HepG2 (cell line): ENCODE data around the gene CAMTA1. TPM values are rescaled to one million over a fixed set of nuclear protein-coding genes. Genes with fewer than 3 reads are reported as not detected.

Experiments
- ATAC-seq: fragments of 200-7000 bp; cut with Tn5 transposase; 3 replicates; pipeline ENCODE4 v1.9.1; 2020; ENCODE audit warnings: mild to moderate bottlenecking, moderate library complexity
- BruUV-seq: library from RNA; stranded (reverse); fragments of 400-500 nt; replicated peaks from 2 replicates; lab custom pipeline; 2021; lab: Mats Ljungman, UMichigan
- CTCF ChIA-PET: fragments of 300-600 bp; formaldehyde crosslinking; extraction: SDS; loops from one replicate; lab custom pipeline; 2021; ENCODE audit warnings: low total read pairs, inconsistent platforms, low intra/inter-chr PET ratio; lab: Yijun Ruan, JAX
- POLR2A ChIA-PET: fragments of 350-600 bp; sonication (Branson Sonifier 250); formaldehyde crosslinking; loops from one replicate; lab custom pipeline; 2020; ENCODE audit warnings: antibody characterized with exemption, inconsistent platforms; lab: Yijun Ruan, JAX
- DNase-seq: peaks from one replicate; pipeline ENCODE4 v3.0.0-alpha.2; 2015; ENCODE audit warnings: low spot score
- FAIRE-seq: peaks from 3 replicates; lab custom pipeline; 2011; peaks lifted over from hg19 to GRCh38; lab: Jason Lieb, UNC
- H2AFZ ChIP-seq: one replicate; pipeline ENCODE4 v1.6.1; 2011; ENCODE audit warnings: low read length, inconsistent platforms
- H3K27ac ChIP-seq: fragments of 300-600 bp; 3 replicates; pipeline ENCODE4 v1.8.0; 2011; ENCODE audit warnings: mixed run types, mild to moderate bottlenecking, mixed read lengths, low read length, inconsistent platforms; ENCODE audit not compliant: insufficient read depth; ENCODE audit errors: extremely low read length
- H3K27me3 ChIP-seq, 2 experiments: fragments of 200-600 bp in 1 of 2; 2 replicates in 1 of 2; 3 replicates in 1 of 2; pipeline versions ENCODE4 v1.6.0 to v1.8.0; 2011; ENCODE audit warnings: low read length in 2 of 2, mild to moderate bottlenecking in 2 of 2, moderate library complexity in 2 of 2, inconsistent platforms in 1 of 2; ENCODE audit not compliant: insufficient read depth in 2 of 2, control insufficient read depth in 1 of 2
- H3K36me3 ChIP-seq, 2 experiments: fragments of 200-600 bp in 1 of 2; replicated peaks in 1 of 2; 2 replicates in 1 of 2; 3 replicates in 1 of 2; pipeline versions ENCODE4 v1.5.1 to v1.8.0; 2011; ENCODE audit warnings: low read length in 2 of 2, inconsistent platforms in 1 of 2; ENCODE audit not compliant: insufficient read depth in 2 of 2, control insufficient read depth in 1 of 2
- H3K4me1 ChIP-seq: 2 replicates; pipeline ENCODE4 v1.5.1; 2012; ENCODE audit warnings: low read length, inconsistent platforms; ENCODE audit not compliant: insufficient read depth
- H3K4me2 ChIP-seq: 2 replicates; pipeline ENCODE4 v1.6.0; 2011; ENCODE audit warnings: low read depth, low read length, inconsistent platforms
- H3K4me3 ChIP-seq, 3 experiments: fragments of 200-600 bp in 1 of 3; sonication (generic), shearing (Covaris generic) in 1 of 3; replicated peaks in 1 of 3; 2 replicates each; pipeline ENCODE4 v1.5.1; 2011 to 2016; ENCODE audit warnings: low read length in 3 of 3, inconsistent platforms in 2 of 3, low read depth in 2 of 3, mild to moderate bottlenecking in 2 of 3, control low read depth in 1 of 3, mixed read lengths in 1 of 3; ENCODE audit not compliant: insufficient read depth in 1 of 3
- H3K79me2 ChIP-seq: one replicate; pipeline ENCODE4 v1.6.1; 2011; ENCODE audit warnings: low read length, inconsistent platforms; ENCODE audit not compliant: insufficient read depth
- H3K9ac ChIP-seq: 2 replicates; pipeline ENCODE4 v1.6.0; 2011; ENCODE audit warnings: mild to moderate bottlenecking, low read depth, low read length, inconsistent platforms; ENCODE audit not compliant: insufficient read depth
- H3K9me3 ChIP-seq: 2 replicates; pipeline ENCODE4 v1.5.1; 2012; ENCODE audit warnings: mild to moderate bottlenecking, low read length
- H4K20me1 ChIP-seq: 2 replicates; pipeline ENCODE4 v1.6.0; 2011; ENCODE audit warnings: inconsistent platforms, mild to moderate bottlenecking, low read length, moderate library complexity; ENCODE audit not compliant: insufficient read depth
- CREBL2 ChIP-seq: sonication (generic); formaldehyde crosslinking; IDR thresholded peaks from 2 replicates; pipeline ENCODE4 v1.8.1; 2023; ENCODE audit warnings: missing genetic modification reagents, mild to moderate bottlenecking, borderline replicate concordance
- MAZ ChIP-seq, 2 experiments: sonication (generic) in 1 of 2; formaldehyde crosslinking in 1 of 2; IDR thresholded peaks; 2 replicates each; pipeline versions ENCODE4 v1.5.0 to v1.6.1; 2012 to 2020; ENCODE audit warnings: low read depth in 2 of 2, mild to moderate bottlenecking in 2 of 2, borderline replicate concordance in 1 of 2, improper control_type of control experiment in 1 of 2, low read length in 1 of 2, missing genetic modification reagents in 1 of 2, moderate library complexity in 1 of 2
- NCOA5 ChIP-seq: sonication (generic); formaldehyde crosslinking; IDR thresholded peaks from 2 replicates; pipeline ENCODE4 v1.4.0; 2020; ENCODE audit warnings: missing genetic modification reagents
- RBFOX2 ChIP-seq: fragments of 200-400 bp; formaldehyde crosslinking; IDR thresholded peaks from 2 replicates; pipeline ENCODE4 v1.6.1; 2017; ENCODE audit warnings: low read depth, mild to moderate bottlenecking, low read length
- TEAD3 ChIP-seq: optimal IDR thresholded peaks from 2 replicates; pipeline ENCODE3; 2016; ENCODE audit warnings: borderline replicate concordance
- THAP8 ChIP-seq: sonication (generic); formaldehyde crosslinking; IDR thresholded peaks from 2 replicates; pipeline ENCODE4 v1.5.1; 2020; ENCODE audit warnings: missing genetic modification reagents, mild to moderate bottlenecking, borderline replicate concordance
- ZBTB2 ChIP-seq: sonication (generic); formaldehyde crosslinking; IDR thresholded peaks from 2 replicates; pipeline ENCODE4 v1.8.0; 2022; ENCODE audit warnings: low read depth, missing genetic modification reagents
- ZSCAN12 ChIP-seq: sonication (generic); formaldehyde crosslinking; IDR thresholded peaks from 2 replicates; pipeline ENCODE4 v1.9.0; 2021; ENCODE audit warnings: mild to moderate bottlenecking, missing genetic modification reagents
- ZSCAN31 ChIP-seq: sonication (generic); formaldehyde crosslinking; IDR thresholded peaks from 2 replicates; pipeline ENCODE4 v1.5.0; 2020; ENCODE audit warnings: low read depth, mild to moderate bottlenecking, missing genetic modification reagents
- WGBS: methylation state at CpG from one replicate; pipeline ENCODE4 v1.1.6; 2017; ENCODE audit warnings: low lambda C conversion rate; 5-methylcytosine and 5-hydroxymethylcytosine counted together
- in situ Hi-C: cut with HindIII; loops from 2 replicates; pipeline ENCODE4 v1.10.0; 2017; ENCODE audit warnings: low pct_unique_long_range_greater_than_20kb; ENCODE audit not compliant: extremely low pct_ligation_motif_present
- intact Hi-C: fragments of 100-400 bp; cut with micrococcal nuclease; formaldehyde crosslinking; loops from one replicate; pipeline ENCODE4 v1.10.0; 2022; ENCODE audit not compliant: unreplicated experiment
- polyA plus RNA-seq, 8 experiments: library from polyadenylated mRNA; depleted of rRNA in 3 of 8; stranded (reverse) in 7 of 8; unstranded in 1 of 8; fragments of >200 nt; fragmentation: Illumina TruSeq in 4 of 8; extraction: Trizol in 4 of 8; gene quantifications; 2 replicates each; pipeline versions ENCODE4 v1.2.1 to v1.2.3, GENCODE V29; 2011 to 2016; ENCODE audit warnings: low read depth in 4 of 8, missing spikeins in 1 of 8, mixed read lengths in 1 of 8; ENCODE audit not compliant: insufficient read depth in 1 of 8
- total RNA-seq, 5 experiments: library from RNA; depleted of rRNA; stranded (reverse); fragments of >200 nt; fragmentation: Illumina TruSeq; extraction: Trizol; gene quantifications; 2 replicates each; pipeline ENCODE4 v1.2.3, GENCODE V29; 2016; ENCODE audit warnings: low read depth in 1 of 5

Gene CAMTA1
- total and polyA plus RNA-seq, 2 of the 13 experiments (the other 11 are each of a cell fraction or from before 2014, with no cell fraction given) = 25.0 to 36.4 TPM

- FAIRE-seq (no peak), ATAC-seq (no peak), DNase-seq (no peak)
- TF ChIP-seq ZSCAN12 (CRISPR knock-in tag) (no peak), TEAD3 (CRISPR knock-in tag) (no peak)
- Histone ChIP-seq H3K4me2 (no peak overlapping the region), H3K4me3 (no peak overlapping the region), H3K79me2 (no peaks in the 10 kb centered on the region), H2AFZ (no peak overlapping the region), H3K9ac (no peak overlapping the region), H3K36me3 (peaks cover 0 to 2% of the 10 kb centered on the region in 2 experiments; a peak in 1 of 5 replicates), H3K27ac (no peak overlapping the region), H3K9me3 (no peaks in the 10 kb centered on the region), H3K4me1 (peaks cover 14% of the 10 kb centered on the region), H4K20me1 (no peaks in the 10 kb centered on the region), H3K27me3 (no peaks in the 10 kb centered on the region)
- intact Hi-C loops = no loop called here
- 86% methylated on average over 4 of the region's 4 CpGs for whole genome bisulfite sequencing
- ChIA-PET POLR2A (no interaction called here), CTCF (no interaction called here)
- no TSS peak for BruUV-seq
- in situ Hi-C loops = no loop called here
Observed at GRCh38 chr1:6862906-6863305, 77.7 kb downstream of the CAMTA1 start.

- ChIA-PET CTCF (no interaction called here), POLR2A (no interaction called here)
- no peak for FAIRE-seq
- Histone ChIP-seq H3K36me3 (peaks cover 0 to 2% of the 10 kb centered on the region in 2 experiments; a peak in 1 of 5 replicates), H4K20me1 (no peaks in the 10 kb centered on the region), H3K9ac (no peak overlapping the region), H3K4me1 (peaks cover 12% of the 10 kb centered on the region), H3K9me3 (no peaks in the 10 kb centered on the region), H3K27me3 (no peaks in the 10 kb centered on the region), H3K4me3 (no peak overlapping the region), H3K4me2 (no peak overlapping the region), H3K79me2 (no peaks in the 10 kb centered on the region), H3K27ac (no peak overlapping the region), H2AFZ (no peak overlapping the region)
- BruUV-seq = no TSS peak
- ATAC-seq = no peak
- DNase-seq = no peak
- in situ Hi-C loops = no loop called here
- WGBS = 92% methylated on average over 5 of the region's 5 CpGs
- intact Hi-C loops = no loop called here
- TF ChIP-seq RBFOX2 = no peak
- no peak for TF ChIP-seq CREBL2 (CRISPR knock-in tag)
- TF ChIP-seq THAP8 (CRISPR knock-in tag) = no peak
- TF ChIP-seq ZBTB2 (CRISPR knock-in tag) = no peak
- TF ChIP-seq NCOA5 (CRISPR knock-in tag) = no peak
- TF ChIP-seq MAZ (IDR thresholded peaks at IDR 0.05; ENCODE audit: borderline replicate concordance, low read depth, low read length) = no peak
- no peak for TF ChIP-seq MAZ (CRISPR knock-in tag; IDR thresholded peaks at IDR 0.05; ENCODE audit: low read depth)
- no peak for TF ChIP-seq ZSCAN31 (CRISPR knock-in tag)
Observed at GRCh38 chr1:6864166-6864565, 78.9 kb downstream of the CAMTA1 start.
